Upper lobe of left lung (tissue), 6 donors: ENCODE measurements around the gene MAD1L1. TPM values are rescaled to one million over a fixed set of nuclear protein-coding genes. Genes with fewer than 3 reads are reported as not detected.
A peak's percentile ranks its signal among the peaks of the same experiment; 100 is the strongest.
"Not testable (repeated sequence)": the region's sequence is repeated elsewhere in the genome, so short reads cannot be mapped to it uniquely, and the experiment has no call there.

Experiments
- ATAC-seq, 2 donors: fragments of 200-7000 bp; cut with Tn5 transposase; one replicate each; pipeline ENCODE4 v1.9.1; 2022; ENCODE audit warnings: mild to moderate bottlenecking in 2 of 2, moderate library complexity in 2 of 2; ENCODE audit not compliant: low FRiP score in 2 of 2
- DNase-seq, 2 donors: peaks; one replicate each; pipeline ENCODE4 v3.0.0-alpha.2; 2019 to 2020
- H3K27ac ChIP-seq, 4 donors: fragments of 200-600 bp; sonication (generic); one replicate each; pipeline ENCODE4 v1.5.1; 2016 to 2019
- H3K27me3 ChIP-seq, 4 donors: fragments of 200-600 bp; sonication (generic); one replicate each; pipeline ENCODE4 v1.5.1; 2017 to 2019
- H3K36me3 ChIP-seq, 4 donors: fragments of 200-600 bp; sonication (generic); one replicate each; pipeline ENCODE4 v1.5.1; 2016 to 2019
- H3K4me1 ChIP-seq, 4 donors: fragments of 200-600 bp; sonication (generic); one replicate each; pipeline ENCODE4 v1.5.1; 2018 to 2019
- H3K4me3 ChIP-seq, 4 donors: fragments of 200-600 bp; sonication (generic); one replicate each; pipeline ENCODE4 v1.5.1; 2017 to 2019; ENCODE audit warnings: mild to moderate bottlenecking in 2 of 4, moderate library complexity in 1 of 4
- H3K9me3 ChIP-seq, 4 donors: fragments of 200-600 bp; sonication (generic); one replicate each; pipeline ENCODE4 v1.5.1; 2018 to 2019
- EP300 ChIP-seq, 4 donors: sonication (generic); formaldehyde crosslinking; IDR thresholded peaks; one replicate each; pipeline ENCODE4 v1.5.1; 2017; ENCODE audit warnings: antibody characterized with exemption in 4 of 4, control low read depth in 2 of 4
- POLR2A ChIP-seq, 4 donors: fragments of 450-650 bp; IDR thresholded peaks; one replicate each; pipeline ENCODE4 v1.5.1; 2016 to 2017; ENCODE audit warnings: antibody characterized with exemption in 4 of 4, mild to moderate bottlenecking in 2 of 4
- POLR2AphosphoS5 ChIP-seq, 2 donors: sonication (generic); formaldehyde crosslinking; IDR thresholded peaks; one replicate each; pipeline ENCODE4 v1.5.1; 2017; ENCODE audit warnings: antibody characterized with exemption in 2 of 2
- WGBS, 2 donors: methylation state at CpG; one replicate each; pipeline ENCODE4 v1.1.5; 2017 to 2018; 5-methylcytosine and 5-hydroxymethylcytosine counted together
- total RNA-seq, 6 donors: library from RNA; depleted of rRNA in 4 of 6; stranded (reverse); fragments of >200 nt in 4 of 6; gene quantifications; one replicate each; pipeline versions ENCODE4 v1.1.0 to v1.2.1, GENCODE V29; 2016 to 2021
- TF ChIP-seq, protein P1 (sequence below), 6 experiments: fragments of 450-650 bp in 4 of 6; fragments of 200-600 bp in 2 of 6; sonication (generic) in 2 of 6; IDR thresholded peaks; one replicate each; pipeline ENCODE4 v1.5.1; 2016 to 2019; ENCODE audit warnings: antibody characterized with exemption in 6 of 6
- donor health status: DM: no; HTN: no; CAD: no; lungs with moderate emphysema.
- donor health status: DM: no; HTN: yes; CAD: no; lungs with severe emphysema.

Gene MAD1L1
- total RNA-seq, 6 donors from 2014 or later: 40.6 to 364 (median 65.6) TPM

DNA sequence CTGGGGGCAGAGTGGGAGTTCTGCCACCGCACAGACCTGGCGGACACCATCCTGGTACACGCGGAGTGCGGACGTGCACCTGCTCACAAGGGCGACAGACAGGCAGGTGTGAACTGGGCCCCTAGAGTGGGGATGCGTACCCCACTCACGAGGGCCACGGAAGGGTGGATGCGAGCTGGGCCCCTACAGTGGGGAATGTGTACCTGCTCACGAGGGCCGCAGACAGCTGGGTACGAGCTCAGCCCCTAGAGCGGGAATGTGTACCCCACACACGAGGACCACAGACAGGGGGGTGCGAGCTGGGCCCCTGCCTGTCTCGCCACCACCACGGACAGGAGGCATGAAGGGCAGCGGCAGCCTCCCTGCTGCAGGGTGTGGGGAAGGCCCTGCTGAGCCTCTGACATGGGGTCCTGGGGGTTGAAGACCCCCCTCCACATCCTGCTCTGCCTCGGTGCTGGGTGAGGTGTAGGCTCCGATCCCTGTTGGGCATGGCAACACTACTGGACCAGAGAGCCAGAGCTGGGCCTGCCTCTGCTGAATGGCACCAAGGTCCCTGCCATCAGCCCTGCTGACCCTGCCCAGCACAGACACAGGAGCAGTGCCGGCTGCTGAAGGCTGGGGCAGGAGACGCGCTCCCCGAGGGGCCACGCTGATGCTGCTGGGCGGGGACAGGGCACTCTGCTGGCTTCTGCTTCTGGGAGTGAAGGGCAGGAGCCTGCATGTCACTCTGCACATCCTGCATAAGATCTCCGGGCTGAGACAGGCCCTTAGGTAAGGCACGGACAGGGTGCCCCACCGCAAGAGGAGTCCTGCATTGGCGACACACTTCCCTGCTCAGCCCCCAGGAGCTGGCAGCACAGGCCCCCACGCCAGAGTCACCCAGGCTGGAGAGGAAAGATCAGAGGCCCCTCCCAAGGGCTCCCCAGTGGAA lies 259.2 kb downstream of the MAD1L1 start:
- H3K36me3 ChIP-seq: peaks cover 0 to 15% (median 4%) of the 10 kb centered on the region in 4 donors
- no peaks in the 10 kb centered on the region for H3K9me3 ChIP-seq
- no peaks in the 10 kb centered on the region for H3K4me1 ChIP-seq
- DNase-seq: peak in 1 of 2 donors; percentile 76
- no peak overlapping the region for H3K27ac ChIP-seq
- 93% methylated on average over 11 to 28 of the region's 33 CpGs for WGBS, 2 donors
- ATAC-seq: peak; percentile 7 to 27
- no peak overlapping the region for H3K4me3 ChIP-seq
- H3K27me3 ChIP-seq: no peaks in the 10 kb centered on the region
- TF ChIP-seq POLR2AphosphoS5 (IDR thresholded peaks at IDR 0.05) (no peak), EP300 (IDR thresholded peaks at IDR 0.05) (no peak), POLR2A (IDR thresholded peaks at IDR 0.05) (no peak)
- TF ChIP-seq, protein P1, sequence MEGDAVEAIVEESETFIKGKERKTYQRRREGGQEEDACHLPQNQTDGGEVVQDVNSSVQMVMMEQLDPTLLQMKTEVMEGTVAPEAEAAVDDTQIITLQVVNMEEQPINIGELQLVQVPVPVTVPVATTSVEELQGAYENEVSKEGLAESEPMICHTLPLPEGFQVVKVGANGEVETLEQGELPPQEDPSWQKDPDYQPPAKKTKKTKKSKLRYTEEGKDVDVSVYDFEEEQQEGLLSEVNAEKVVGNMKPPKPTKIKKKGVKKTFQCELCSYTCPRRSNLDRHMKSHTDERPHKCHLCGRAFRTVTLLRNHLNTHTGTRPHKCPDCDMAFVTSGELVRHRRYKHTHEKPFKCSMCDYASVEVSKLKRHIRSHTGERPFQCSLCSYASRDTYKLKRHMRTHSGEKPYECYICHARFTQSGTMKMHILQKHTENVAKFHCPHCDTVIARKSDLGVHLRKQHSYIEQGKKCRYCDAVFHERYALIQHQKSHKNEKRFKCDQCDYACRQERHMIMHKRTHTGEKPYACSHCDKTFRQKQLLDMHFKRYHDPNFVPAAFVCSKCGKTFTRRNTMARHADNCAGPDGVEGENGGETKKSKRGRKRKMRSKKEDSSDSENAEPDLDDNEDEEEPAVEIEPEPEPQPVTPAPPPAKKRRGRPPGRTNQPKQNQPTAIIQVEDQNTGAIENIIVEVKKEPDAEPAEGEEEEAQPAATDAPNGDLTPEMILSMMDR (IDR thresholded peaks at IDR 0.05): no peak

DNA sequence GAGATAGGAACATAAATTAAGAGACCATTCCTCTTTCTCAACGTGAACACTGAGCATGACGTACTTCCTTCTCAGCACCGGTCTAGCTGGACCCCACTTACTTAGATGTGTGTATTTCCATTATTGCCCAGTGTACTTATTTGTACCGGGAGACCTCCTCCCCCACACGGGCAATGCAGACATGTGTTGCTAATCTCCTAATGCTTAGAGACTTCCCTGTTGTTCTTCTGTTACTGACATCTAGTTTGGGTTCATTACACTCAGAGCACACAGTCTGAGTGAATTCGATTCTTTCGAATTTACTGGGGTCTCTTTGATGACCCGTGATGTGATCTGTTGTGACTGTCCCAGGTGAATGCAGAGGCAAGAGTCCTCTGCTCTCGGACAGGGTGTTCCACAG lies 260.0 kb downstream of the MAD1L1 start:
- peaks cover 0 to 15% (median 4%) of the 10 kb centered on the region in 4 donors for H3K36me3 ChIP-seq
- DNase-seq (no peak), ATAC-seq (no peak)
- H3K27ac ChIP-seq: no peak overlapping the region
- no peaks in the 10 kb centered on the region for H3K27me3 ChIP-seq
- WGBS, 2 donors: 94 to 96% methylated on average over 9 of the region's 9 CpGs
- H3K4me1 ChIP-seq: no peaks in the 10 kb centered on the region
- TF ChIP-seq POLR2A (IDR thresholded peaks at IDR 0.05) (no peak), POLR2AphosphoS5 (IDR thresholded peaks at IDR 0.05) (no peak), EP300 (IDR thresholded peaks at IDR 0.05) (no peak)
- TF ChIP-seq, protein P1 (IDR thresholded peaks at IDR 0.05): no peak
- no peaks in the 10 kb centered on the region for H3K9me3 ChIP-seq
- no peak overlapping the region for H3K4me3 ChIP-seq

DNA sequence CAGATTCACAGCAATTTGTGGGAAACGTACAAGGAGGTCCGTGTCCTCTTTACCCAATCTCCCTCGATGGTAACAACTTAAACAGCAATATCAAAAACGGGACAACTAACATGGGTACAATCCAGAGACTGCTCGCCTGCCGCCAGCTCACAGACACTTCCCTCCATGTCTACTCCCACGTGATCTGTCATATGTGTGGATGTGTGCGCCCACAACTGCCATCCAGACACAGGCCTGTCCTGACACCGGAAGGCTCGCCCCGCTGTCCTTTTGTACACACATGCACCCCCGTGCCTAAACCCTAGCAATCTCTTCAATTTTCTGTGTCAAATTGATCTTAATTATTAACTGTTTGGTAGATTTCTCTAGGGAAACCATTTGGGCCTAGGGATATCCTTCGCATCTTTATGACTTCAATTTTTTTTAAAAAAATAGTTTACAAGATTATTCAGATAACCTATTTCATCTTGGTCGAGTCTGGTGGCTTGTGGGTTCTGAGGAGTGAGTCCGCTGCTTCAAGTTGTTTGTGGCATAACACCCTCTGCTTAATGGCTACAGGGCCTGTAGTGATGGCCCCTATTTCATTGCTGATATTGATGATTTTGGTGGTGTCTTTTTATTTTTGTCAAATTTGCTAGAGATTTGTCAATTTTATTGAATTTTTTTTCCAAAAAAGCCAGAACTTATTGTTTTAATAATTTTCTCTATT lies 260.6 kb downstream of the MAD1L1 start:
- DNase-seq (no peak), ATAC-seq (no peak)
- peaks cover 0 to 15% (median 4%) of the 10 kb centered on the region in 4 donors for H3K36me3 ChIP-seq
- 92 to 93% methylated on average over 15 of the region's 15 CpGs for WGBS, 2 donors
- H3K27me3 ChIP-seq: no peaks in the 10 kb centered on the region
- H3K4me1 ChIP-seq: no peaks in the 10 kb centered on the region
- no peaks in the 10 kb centered on the region for H3K9me3 ChIP-seq
- H3K4me3 ChIP-seq: no peak overlapping the region
- TF ChIP-seq POLR2A (IDR thresholded peaks at IDR 0.05) (no peak), EP300 (IDR thresholded peaks at IDR 0.05) (no peak), POLR2AphosphoS5 (IDR thresholded peaks at IDR 0.05) (no peak)
- TF ChIP-seq, protein P1 (IDR thresholded peaks at IDR 0.05): no peak
- H3K27ac ChIP-seq: no peak overlapping the region

DNA sequence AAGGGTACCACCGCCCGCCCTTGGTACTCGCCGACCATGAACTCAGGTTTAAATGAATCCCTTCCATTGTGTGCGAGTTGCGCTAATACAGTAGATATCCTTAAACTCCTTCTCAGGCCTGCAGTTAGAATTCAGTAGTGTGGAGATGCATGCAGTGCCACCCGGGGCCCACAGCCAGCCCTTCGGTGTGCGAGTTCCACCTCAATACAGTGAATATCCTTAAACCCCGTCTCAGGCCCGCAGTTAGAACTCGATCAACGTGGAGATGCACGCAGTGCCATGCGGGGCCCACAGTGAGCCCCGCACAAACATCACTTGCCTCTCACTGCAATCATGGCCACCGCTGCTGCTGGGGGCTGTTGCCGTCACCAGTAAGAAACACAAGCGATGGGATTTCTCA lies 261.9 kb downstream of the MAD1L1 start:
- Histone ChIP-seq H3K9me3 (no peaks in the 10 kb centered on the region), H3K36me3 (peaks cover 0 to 8% (median 1%) of the 10 kb centered on the region in 4 donors), H3K4me1 (no peaks in the 10 kb centered on the region), H3K27me3 (no peaks in the 10 kb centered on the region), H3K27ac (no peak overlapping the region), H3K4me3 (no peak overlapping the region)
- no peak for TF ChIP-seq POLR2A (IDR thresholded peaks at IDR 0.05)
- TF ChIP-seq, protein P1 (IDR thresholded peaks at IDR 0.05): no peak
- no peak for TF ChIP-seq EP300 (IDR thresholded peaks at IDR 0.05)
- no peak for TF ChIP-seq POLR2AphosphoS5 (IDR thresholded peaks at IDR 0.05)
- ATAC-seq (no peak), DNase-seq (no peak)
- WGBS, 2 donors: 94 to 99% methylated on average over 18 to 19 of the region's 19 CpGs

DNA sequence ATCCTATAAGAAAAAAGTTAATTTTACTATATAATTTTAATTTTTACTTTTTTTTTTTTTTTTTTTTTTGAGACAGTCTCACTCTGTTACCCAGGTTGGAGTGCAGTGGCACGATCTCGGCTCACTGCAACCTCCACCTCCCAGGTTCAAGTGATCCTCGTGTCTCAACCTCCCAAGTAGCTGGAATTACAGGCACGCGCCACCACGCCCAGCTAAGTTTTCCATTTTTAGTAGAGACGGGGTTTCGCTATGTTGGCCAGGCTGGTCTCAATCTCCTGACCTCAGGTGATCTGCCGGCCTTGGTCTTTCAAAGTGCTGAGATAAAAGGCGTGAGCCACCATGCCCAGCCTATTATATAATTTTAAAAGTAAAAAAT lies 262.5 kb downstream of the MAD1L1 start:
- WGBS, 2 donors: 96 to 97% methylated on average over 10 of the region's 10 CpGs
- not testable (repeated sequence) for H3K27me3 ChIP-seq, ATAC-seq, H3K27ac ChIP-seq, H3K4me1 ChIP-seq, H3K9me3 ChIP-seq, DNase-seq, H3K4me3 ChIP-seq, H3K36me3 ChIP-seq
